CD4-positive, alpha-beta T cell treated with Interleukin-4 for 1 hour (primary cell): Measurements from ENCODE around the gene TSPAN9.
"Not testable (repeated sequence)": the region's sequence is repeated elsewhere in the genome, so short reads cannot be mapped to it uniquely, and the experiment has no call there.

Experiments
- DNase-seq, 2 donors: peaks; one replicate each; pipeline ENCODE4 v3.0.0-alpha.2; 2020 to 2022

Gene TSPAN9

GRCh38 chr12:3045494-3045893 is 31.7 kb upstream of the TSPAN9 start:
- DNase-seq = no peak

DNA sequence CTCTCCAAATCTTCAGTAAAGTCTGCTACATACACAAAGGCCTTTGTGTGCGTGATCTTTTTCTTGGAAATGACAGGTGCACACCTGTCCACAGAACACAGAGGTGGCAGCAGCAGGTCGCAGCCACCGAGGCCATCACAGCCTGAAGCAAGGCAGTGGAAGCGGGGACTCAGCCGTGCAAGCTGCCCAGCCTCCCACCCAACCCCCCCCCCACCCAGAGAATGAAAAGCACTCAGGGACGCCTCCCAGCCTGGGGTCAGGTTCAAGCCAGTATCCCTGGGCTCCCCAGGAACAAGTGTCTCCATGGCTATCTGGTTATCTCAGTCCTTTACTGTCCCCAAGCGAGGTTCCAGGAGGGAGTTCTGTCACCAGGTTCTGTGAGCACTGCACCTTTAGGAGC is 31.2 kb upstream of the TSPAN9 start:
- DNase-seq = no peak

DNA sequence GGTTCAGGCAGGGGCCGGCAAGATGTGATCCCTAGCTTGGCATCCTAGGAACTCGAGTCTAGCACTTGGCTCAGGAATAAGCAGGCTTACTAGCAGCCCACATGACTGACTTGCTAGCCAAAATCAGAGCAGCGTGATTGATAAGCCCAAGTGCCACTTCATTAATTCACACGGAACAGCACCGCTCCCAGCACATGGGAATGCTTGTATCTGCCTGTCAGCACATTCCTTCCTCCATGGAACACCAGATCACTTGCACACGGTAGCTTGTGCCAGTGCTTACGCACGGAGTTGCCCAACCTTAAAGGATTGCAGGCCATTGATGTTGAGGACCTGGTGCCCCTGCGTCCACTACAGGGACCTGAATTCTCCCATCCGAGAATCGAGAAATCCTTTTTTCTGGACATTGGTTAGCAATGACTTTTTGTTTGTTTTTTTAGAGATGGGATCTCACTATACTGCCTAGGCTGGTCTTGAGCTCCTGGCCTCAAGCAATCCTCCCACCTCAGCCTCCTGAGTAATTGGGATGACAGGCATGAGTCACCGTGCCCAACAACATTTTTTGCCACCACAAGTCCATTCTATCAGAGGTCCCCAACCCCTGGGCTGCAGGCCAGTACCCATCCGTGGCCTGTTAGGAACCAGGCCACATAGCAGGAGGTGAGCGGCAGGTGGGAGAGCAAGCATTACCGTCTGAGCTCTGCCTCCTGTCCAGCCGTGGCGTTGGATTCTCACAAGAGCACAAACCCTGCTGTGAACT is 30.6 kb upstream of the TSPAN9 start:
- no peak for DNase-seq

DNA sequence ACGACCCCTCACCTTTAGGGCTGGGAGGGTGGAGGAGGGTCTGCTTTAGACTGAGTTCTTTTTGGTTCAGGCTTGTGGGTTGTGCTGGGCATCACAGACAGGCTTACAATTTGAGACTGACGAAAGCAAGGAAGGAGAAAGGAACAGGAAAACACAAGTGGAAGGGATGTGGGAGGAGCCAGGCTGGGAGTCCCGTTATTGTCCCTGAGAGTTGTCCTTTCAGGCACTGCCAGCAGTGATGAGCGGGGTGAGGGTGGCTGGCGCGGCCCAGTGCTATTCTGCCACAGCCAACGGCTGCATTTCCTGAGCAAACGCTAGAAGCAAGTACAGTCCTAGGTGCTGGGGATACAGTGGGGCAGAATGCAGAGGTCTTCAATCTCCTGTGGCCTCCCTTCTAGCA is 29.2 kb upstream of the TSPAN9 start:
- DNase-seq = no peak

DNA sequence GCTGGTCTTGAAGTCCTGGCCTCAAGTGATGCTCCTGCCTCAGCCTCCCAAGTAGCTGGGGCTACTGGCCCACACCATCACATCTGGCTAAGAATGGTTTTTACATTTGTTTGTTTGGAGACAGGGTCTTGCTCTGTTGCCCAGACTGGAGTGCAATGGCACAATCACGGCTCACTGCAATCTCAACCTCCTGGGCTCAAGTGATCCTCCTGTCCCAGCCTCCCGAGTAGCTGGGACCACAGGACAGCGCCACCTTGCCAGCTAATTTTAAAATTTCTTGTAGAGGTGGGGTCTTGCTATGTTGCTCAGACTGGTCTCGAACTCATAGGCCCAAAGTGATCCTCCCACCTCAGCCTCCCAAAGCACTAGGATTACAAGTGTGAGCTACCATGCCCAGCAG is 28.6 kb upstream of the TSPAN9 start:
- DNase-seq = no peak

DNA sequence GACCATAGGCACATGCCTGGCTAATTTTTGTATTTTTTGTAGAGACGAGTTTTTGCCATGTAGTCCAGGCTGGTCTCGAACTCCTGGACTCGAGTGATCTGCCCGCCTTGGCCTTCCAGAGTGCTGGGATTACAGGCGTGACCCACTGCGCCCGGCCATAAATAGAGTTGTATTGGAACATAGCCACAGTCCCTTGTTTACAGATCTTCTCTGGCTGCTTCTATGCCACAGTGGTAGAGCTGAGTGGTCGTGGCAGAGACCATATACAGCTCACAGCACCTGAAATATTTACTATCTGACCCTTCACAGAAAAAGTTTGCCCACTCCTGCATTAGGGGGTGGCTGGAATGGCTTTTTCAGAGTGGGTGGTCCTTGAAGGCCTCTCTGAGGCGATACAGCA is 28.0 kb upstream of the TSPAN9 start:
- no peak for DNase-seq

GRCh38 chr12:3049611-3050249 is 27.4 kb upstream of the TSPAN9 start:
- no peak for DNase-seq

GRCh38 chr12:3054374-3054773 is 22.8 kb upstream of the TSPAN9 start:
- DNase-seq = no peak

DNA sequence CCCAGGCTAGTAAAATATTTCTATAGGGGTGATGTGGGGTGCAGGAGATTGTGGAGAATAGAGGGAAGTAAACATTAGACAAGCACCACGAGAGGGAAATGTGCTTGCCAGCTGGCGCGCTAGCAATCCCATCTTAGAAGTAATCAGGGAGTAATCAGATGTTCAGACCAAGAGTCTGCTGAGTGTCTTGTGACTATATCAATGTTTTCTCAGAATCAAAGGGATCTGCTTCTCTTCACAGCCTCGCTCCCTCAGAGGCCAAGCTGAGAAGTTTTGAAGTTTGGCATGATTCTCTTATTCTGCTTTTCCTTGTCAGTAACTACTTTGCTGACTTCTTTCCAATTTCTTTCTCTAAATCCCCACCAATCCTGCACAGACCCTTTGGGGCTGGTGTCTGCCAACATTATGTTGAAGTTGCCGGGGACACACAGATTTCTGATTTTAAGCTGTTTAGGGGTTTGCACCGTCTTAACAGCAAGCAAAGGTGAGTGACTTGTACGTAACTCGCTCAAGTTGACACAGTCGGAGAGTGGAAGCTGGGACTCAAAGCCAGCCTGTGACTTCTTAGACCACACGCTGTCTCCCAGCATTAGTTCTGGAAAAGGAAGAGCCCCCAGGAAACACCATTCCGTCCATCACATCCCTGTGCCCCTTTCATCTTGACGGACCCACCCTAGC is 22.0 kb upstream of the TSPAN9 start:
- no peak for DNase-seq

GRCh38 chr12:3055704-3056467 is 21.3 kb upstream of the TSPAN9 start:
- no peak for DNase-seq

DNA sequence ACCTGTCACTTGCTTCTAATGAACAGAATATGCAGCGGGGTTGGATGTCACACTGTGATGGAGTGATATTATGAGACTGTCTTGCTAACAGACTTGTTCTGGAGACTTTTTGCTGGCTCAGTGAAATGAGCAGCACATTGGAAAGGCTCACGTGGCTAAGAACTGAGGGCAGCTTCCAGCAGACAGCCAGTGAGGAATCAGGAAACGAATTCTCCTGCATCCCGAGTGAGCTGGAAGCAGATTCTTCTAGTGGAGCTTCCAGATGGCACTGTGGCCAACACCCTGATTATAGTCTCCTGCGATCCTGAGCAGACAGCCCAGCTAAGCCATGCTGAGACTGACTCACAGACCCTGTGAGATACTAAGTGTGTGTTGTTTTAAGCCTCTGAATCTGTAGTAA is 16.1 kb upstream of the TSPAN9 start:
- no peak for DNase-seq

GRCh38 chr12:3061501-3062215 is 15.5 kb upstream of the TSPAN9 start:
- no peak for DNase-seq

GRCh38 chr12:3065300-3065699 is 11.9 kb upstream of the TSPAN9 start:
- no peak for DNase-seq

- DNase-seq = not testable (repeated sequence)
Measured at GRCh38 chr12:3065846-3066245, 11.3 kb upstream of the TSPAN9 start.

DNA sequence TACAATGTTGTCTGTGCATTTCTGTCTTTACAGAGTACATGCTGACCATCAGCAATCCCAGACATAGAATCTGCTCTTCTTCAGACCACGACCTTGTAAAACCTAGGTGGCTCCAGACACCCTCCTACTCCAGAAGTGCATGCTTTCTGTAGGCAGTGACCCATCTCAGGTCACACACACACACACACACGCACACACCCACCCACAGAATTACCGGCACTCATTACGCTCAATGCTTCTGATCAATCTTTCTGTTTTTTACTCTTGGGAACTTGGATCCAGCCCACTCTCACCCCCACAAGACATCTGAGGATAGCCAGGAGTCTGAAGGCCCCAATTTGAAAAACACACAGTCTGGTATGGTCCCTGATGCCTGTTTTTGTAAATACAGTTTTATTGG is 7.5 kb upstream of the TSPAN9 start:
- no peak for DNase-seq

DNA sequence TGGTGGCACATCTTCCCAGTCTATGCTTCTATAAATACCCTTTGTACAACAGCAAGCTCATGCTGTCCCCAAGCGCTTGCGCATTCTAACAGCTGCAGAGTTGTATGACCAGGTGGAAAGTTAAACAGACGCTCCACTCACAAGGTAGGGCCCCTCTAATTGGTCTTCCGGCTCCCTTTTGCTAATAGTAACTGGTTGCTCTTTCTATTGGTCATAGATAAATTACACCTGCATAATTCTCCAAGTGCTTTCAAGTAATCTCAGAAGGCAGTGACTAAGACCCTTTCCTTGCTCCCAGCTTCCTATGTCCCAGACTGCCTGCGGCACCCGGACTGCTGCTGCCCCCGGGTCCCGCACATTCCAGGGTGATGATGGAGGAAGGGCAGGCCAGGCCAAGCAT is 6.1 kb upstream of the TSPAN9 start:
- DNase-seq = no peak

- DNase-seq = no peak
Measured at GRCh38 chr12:3071710-3072109, 5.5 kb upstream of the TSPAN9 start.

DNA sequence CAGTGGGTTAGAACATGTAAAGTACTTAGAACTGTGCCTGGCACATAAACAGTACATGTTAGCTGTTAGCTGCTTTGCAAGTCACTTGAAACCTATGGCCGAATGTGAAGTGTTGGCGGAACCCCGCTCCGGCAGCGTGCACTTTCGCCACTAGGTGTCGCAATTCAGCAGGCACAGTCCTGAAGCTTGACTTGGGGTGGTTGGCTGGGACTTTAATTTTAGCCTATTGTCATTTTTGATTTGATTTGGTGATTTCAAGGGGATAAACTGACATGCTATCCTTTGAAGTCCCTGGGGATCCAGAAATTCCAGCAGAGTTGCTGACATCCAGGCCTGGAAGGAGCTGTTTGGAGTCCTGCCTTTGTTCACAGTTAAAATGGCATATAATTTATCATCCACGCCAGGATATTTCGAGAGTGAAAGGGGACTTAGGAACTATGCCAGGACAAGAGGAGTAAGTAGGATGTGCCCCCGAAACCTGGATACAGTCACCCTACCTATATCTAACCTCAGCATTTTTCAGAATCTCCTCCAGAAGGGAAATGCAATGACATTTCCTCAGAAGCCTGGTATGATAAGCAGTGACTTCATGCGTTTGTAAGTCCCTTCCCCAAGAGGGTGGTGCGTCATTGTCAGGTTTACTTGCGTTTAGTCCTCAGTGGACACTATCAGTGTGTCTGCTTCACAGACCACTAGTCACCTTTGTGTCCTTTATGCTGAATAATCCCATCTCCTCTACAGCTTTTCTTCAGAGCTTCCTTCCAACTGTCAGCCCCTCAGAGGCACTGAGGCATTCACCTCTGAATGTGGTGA is 3.5 kb upstream of the TSPAN9 start:
- peak; percentile 84 for DNase-seq

- no peak for DNase-seq
Measured at GRCh38 chr12:3075315-3075714, 1.9 kb upstream of the TSPAN9 start.

DNA sequence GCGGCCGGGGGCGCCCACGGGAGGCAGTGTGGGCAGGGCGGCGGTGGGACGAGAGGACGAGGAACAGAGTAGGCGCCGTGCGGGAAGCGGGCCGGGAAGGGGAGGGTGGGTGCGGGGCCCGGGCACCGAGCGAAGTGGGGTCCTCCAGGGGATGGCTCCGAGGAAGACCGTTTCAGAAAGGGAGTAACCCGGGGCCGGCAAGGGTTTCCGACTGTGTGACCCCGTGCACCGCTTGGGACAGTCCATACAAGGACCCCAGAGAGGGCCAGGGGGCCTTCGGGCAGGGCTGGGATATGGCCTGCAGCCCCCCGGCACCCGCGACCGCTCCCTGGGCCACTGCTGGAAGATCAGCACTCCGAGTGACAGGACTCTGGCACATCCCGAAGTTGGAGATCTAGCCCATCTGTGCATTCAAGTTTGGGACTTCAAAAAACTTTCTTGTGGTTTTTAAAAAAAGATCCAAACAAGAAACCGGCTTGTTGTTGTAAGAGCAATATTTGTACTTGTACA is 448 bp downstream of the TSPAN9 start:
- peak in 1 of 2 donors; percentile 20 for DNase-seq

DNA sequence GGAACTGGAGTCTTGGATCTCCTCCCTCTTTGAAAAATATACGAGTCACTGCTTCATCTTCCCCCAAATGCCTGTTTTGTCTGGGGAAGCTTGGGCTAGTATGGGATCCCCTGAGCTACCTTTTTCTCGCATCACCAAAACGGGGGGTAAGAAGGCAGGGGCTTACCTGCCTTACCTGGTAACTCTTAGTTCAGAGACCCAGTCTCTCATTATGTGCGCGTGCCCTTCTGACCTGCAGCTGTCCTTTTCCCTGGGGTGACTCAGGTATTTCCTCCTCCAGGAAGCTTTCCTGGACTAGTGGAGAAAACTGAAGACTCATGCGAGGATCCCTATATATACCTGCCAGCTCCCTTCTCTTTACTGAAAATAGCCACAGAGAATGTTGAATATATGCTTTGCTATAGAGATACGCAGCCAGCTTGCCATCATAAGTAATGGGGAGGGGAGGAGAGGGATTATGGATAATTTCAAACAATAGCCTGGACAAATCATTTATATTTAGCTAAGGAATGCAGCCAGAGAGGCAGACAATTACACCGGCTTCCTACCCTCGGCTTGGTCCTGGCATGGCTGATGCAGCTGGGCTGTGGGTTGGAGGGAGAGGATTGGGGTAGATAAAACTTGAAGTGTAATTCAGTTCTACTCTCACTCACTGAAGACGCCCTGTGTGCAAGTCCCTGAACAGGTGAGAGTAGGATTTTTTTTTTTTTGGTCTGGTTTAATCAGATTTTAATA is 1.1 kb downstream of the TSPAN9 start:
- DNase-seq = no peak
